GM12864 (cell line): ENCODE results near the gene EBNA1BP2.
A peak's percentile ranks its signal among the peaks of the same experiment; 100 is the strongest.

Source experiments
- DNase-seq: peaks from one replicate; pipeline ENCODE4 v3.0.0-alpha.2; 2011; ENCODE audit warnings: low read depth
- H3K4me3 ChIP-seq: 2 replicates; pipeline ENCODE4 v1.5.1; 2011; ENCODE audit warnings: mild to moderate bottlenecking, low read depth, low read length, control low read depth
- TF ChIP-seq, protein P1 (sequence below): IDR thresholded peaks from 2 replicates; pipeline ENCODE4 v1.5.1; 2011; ENCODE audit warnings: low read depth, mild to moderate bottlenecking, moderate library complexity, low read length, control low read depth, inconsistent platforms; ENCODE audit errors: missing control alignments

The EBNA1BP2 gene

DNA sequence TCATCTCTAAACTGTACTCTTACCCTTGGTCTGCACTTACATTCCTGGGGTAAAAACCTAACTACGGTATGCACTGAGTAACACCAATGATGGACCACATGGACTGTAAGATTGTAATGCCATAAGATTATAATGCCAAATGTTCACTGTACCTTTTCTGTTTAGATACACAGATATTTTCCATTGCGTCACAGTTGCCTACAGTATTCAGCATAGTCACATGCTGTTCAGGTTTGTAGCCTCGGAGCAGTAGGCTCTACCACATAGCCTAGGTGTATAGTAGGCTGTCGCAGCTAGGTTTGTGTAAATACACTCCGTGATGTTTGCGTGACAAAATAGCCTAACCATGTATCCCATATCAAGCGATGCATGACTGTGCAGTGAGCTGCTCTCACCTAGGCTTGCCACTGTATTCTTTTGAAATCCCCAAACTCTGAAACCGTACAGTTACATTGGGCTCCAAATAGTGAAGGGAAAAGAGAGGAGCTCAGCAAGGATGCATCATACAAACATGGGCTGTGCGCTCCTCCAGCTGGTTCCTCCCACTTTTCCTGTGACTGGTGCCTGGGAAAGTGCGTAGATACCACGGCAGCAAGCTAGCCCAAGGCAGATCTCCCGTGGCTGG, 35.3 kb upstream of the EBNA1BP2 start:
- no peak for DNase-seq
- H3K4me3 ChIP-seq, result no peak overlapping the region
- TF ChIP-seq, protein P1, sequence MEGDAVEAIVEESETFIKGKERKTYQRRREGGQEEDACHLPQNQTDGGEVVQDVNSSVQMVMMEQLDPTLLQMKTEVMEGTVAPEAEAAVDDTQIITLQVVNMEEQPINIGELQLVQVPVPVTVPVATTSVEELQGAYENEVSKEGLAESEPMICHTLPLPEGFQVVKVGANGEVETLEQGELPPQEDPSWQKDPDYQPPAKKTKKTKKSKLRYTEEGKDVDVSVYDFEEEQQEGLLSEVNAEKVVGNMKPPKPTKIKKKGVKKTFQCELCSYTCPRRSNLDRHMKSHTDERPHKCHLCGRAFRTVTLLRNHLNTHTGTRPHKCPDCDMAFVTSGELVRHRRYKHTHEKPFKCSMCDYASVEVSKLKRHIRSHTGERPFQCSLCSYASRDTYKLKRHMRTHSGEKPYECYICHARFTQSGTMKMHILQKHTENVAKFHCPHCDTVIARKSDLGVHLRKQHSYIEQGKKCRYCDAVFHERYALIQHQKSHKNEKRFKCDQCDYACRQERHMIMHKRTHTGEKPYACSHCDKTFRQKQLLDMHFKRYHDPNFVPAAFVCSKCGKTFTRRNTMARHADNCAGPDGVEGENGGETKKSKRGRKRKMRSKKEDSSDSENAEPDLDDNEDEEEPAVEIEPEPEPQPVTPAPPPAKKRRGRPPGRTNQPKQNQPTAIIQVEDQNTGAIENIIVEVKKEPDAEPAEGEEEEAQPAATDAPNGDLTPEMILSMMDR, result no peak

DNA sequence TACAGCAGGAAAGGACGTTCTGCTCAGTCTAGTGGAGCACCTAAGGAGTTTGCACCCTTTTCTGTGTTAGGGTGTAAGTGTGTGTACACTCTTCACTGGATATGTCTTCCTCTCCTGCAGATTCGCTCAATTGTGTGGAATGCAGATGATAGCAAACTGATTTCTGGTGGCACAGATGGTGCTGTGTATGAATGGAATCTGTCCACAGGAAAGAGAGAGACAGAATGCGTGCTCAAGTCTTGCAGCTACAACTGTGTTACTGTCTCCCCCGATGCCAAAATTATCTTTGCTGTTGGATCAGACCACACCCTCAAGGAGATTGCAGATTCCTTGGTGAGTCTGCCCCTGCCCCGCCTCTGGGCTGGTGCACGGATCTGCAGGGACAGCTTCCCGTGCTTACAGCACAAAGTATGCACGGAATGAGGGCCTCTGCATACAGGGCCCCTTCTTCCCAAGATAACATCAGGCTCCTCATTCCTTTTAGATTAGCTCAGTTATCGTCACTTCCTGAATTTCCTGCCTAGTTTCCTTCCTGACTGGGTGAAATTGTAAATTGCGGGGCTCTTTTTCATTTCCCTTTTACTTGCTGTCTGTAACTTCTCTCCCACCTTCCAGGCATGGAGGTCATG, 34.6 kb upstream of the EBNA1BP2 start:
- TF ChIP-seq, protein P1, result no peak
- no peak for DNase-seq
- H3K4me3 ChIP-seq, result no peak overlapping the region

DNA sequence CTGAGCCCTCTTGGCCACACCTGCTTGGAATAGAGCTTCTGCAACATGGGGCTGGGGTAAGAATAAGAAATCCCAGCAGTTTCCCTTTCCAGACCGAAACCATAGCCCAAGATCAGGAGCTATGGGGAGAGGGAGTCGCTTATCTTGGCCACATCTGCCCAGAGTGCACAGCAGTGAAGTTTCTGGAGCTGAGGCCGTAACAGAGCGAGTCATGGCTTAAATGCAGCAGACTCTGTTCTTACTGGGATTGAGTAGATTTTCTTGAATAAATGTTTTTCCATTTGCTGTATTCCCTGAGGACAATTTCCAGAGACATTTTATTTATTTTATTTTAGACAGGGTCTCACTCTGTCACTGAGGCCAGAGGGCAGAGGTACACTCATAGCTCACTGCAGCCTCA, 33.6 kb upstream of the EBNA1BP2 start:
- no peak for DNase-seq
- TF ChIP-seq, protein P1, result no peak
- no peak overlapping the region for H3K4me3 ChIP-seq

DNA sequence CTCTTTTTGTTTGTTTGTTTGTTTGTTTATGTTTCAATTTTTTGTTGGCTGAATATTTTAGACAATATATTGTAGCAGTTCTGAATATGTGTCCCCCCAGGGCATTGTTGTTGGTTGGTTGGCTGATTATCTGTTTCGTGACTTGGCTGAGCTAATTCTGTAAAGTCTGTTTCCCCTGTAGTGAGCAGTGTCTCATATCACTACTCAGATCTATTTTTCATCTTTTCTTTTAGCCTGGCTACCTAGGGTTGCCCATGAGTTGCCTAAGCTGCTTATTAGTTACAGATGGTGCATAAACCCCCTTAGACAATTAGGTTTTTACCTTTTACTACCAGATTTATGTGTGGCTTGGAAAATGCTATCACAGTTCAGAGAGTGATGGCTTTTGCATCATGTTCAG, 32.3 kb upstream of the EBNA1BP2 start:
- DNase-seq, result peak; percentile 37
- TF ChIP-seq, protein P1, result no peak
- H3K4me3 ChIP-seq, result no peak overlapping the region; the same call in 1 of the 2 replicates

DNA sequence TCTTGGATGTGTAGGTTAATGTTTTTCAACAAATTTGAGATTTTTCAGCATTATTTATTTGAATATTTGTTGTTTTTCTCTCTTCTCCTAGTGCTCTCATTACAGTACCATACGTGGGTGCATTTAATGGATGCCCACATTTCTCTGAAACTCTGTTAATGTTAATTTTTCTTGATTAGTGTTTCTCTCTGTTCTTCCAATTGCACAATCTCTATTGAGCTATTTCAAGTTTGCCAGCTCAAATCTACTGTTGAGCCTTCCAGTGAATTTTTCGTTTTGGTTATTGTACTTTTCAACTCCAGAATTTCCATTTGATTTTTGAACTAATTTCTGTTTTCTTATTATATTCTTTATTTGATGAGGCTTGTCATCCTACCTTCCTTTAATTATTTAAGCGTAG, 31.8 kb upstream of the EBNA1BP2 start:
- TF ChIP-seq, protein P1, result no peak
- no peak for DNase-seq

DNA sequence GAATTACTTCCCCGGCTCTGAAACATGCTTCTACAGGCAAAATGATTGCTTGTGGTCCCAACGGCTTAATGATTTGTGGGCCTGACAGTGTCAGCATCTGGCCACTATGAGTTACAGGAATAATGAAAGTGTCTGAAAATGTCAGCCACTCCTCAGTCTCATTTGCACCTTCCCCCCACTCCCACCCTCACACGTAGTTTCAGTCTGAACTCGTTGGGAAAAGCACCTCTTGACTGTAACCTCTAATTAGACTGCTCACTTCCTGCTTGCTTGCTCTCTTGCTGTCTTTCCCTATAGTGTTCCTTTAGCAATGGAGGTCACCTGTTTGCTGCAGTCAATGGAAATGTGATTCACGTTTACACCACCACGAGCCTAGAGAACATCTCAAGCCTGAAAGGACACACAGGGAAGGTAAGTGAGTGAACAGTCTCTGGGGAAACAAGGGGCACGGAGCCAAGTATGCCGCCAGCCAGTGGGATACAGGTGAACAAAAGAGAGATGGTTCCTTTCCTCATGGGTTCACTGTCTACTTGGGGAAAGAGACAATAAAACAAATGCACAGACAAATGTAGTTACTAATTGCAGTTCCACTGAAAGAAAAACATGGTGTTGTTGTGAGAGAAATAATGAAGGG, 27.1 kb upstream of the EBNA1BP2 start:
- DNase-seq, result peak; percentile 74
- TF ChIP-seq, protein P1, result no peak
- peak overlapping the region; percentile 48 for H3K4me3 ChIP-seq

More for the DNA sequence above, 31.8 kb upstream of the EBNA1BP2 start:
- H3K4me3 ChIP-seq, result no peak overlapping the region
